ACC112 (cell line): ENCODE data around the gene SHD.
A peak's percentile ranks its signal among the peaks of the same experiment; 100 is the strongest.
"Not testable (repeated sequence)": the region's sequence is repeated elsewhere in the genome, so short reads cannot be mapped to it uniquely, and the experiment has no call there.

Experiments
- H2AFZ ChIP-seq: fragments of 200-600 bp; sonication (generic); one replicate; pipeline ENCODE4 v1.6.0; 2017; ENCODE audit warnings: antibody characterized with exemption, low read length; ENCODE audit not compliant: unreplicated experiment
- H3K27ac ChIP-seq: fragments of 200-600 bp; sonication (generic); 2 replicates; pipeline ENCODE4 v1.5.1; 2014; ENCODE audit warnings: low read depth, mild to moderate bottlenecking, antibody characterized with exemption, low read length, moderate library complexity
- H3K27me3 ChIP-seq: fragments of 200-600 bp; sonication (generic); 2 replicates; pipeline ENCODE4 v1.6.1; 2014; ENCODE audit warnings: mild to moderate bottlenecking, antibody characterized with exemption, low read length, moderate library complexity, mixed read lengths; ENCODE audit not compliant: insufficient read depth
- H3K36me3 ChIP-seq: fragments of 200-600 bp; sonication (generic); 2 replicates; pipeline ENCODE4 v1.6.1; 2016; ENCODE audit warnings: mild to moderate bottlenecking, antibody characterized with exemption, low read length, moderate library complexity, mixed read lengths; ENCODE audit not compliant: insufficient read depth
- H3K4me1 ChIP-seq: fragments of 200-600 bp; sonication (generic); one replicate; pipeline ENCODE4 v1.6.1; 2016; ENCODE audit warnings: low read length, mixed read lengths; ENCODE audit not compliant: insufficient read depth, unreplicated experiment, control insufficient read depth
- H3K4me3 ChIP-seq: fragments of 200-600 bp; sonication (generic); 2 replicates; pipeline ENCODE4 v1.5.1; 2014; ENCODE audit warnings: mild to moderate bottlenecking, low read depth, low read length
- H3K79me2 ChIP-seq: fragments of 200-600 bp; sonication (generic); one replicate; pipeline ENCODE4 v1.6.0; 2016; ENCODE audit warnings: low read length; ENCODE audit not compliant: control insufficient read depth, unreplicated experiment, insufficient read depth

The SHD gene

DNA sequence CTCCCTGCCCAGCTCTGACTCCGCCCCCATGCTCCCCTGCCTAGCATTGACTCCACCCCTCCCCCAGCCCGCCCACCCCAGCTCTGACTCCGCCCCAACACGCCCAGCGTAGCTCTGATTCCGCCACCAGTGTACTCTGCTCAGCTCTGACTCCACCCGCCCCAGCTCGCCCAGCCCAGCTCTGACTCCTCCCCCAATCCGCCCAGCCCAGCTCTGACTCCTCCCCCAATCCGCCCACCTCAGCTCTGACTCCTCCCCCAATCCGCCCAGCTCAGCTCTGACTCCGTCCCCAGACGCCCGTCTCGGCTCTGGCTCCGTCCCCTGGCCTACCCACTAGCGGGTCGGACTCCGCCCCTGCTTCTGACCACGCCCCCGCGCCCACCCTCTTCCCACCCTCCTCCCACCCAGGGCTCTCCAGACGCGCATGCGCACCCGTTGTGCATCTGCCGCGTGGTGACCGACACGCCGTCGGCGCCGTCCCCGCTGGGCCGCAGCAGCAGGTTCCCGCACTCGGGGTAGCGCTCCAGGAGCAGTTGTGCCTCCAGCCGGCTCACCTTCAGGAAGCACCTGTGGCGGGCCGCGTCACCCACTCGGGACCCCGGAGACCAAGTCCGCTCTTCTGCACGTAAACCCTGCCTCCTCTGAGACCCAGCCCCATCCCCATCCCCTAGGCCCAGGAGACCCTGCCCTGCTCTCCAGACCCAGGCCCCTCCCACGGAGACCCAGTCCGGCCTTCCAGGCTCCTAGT, 49.4 kb downstream of the SHD start:
- H3K79me2 ChIP-seq = no peaks in the 10 kb centered on the region
- H2AFZ ChIP-seq = peak overlapping the region; percentile 25
- peak overlapping the region; percentile 91 for H3K4me3 ChIP-seq
- no peak overlapping the region for H3K27ac ChIP-seq
- H3K4me1 ChIP-seq = peaks cover 3% of the 10 kb centered on the region
- H3K36me3 ChIP-seq = no peaks in the 10 kb centered on the region
- no peaks in the 10 kb centered on the region for H3K27me3 ChIP-seq

- not testable (repeated sequence) for H3K36me3 ChIP-seq, H3K4me1 ChIP-seq, H3K27me3 ChIP-seq, H3K79me2 ChIP-seq, H3K27ac ChIP-seq
- Histone ChIP-seq H3K4me3 (peak overlapping the region; percentile 91), H2AFZ (peak overlapping the region; percentile 25)
Observed at GRCh38 chr19:4328991-4329681, 50.1 kb downstream of the SHD start.

DNA sequence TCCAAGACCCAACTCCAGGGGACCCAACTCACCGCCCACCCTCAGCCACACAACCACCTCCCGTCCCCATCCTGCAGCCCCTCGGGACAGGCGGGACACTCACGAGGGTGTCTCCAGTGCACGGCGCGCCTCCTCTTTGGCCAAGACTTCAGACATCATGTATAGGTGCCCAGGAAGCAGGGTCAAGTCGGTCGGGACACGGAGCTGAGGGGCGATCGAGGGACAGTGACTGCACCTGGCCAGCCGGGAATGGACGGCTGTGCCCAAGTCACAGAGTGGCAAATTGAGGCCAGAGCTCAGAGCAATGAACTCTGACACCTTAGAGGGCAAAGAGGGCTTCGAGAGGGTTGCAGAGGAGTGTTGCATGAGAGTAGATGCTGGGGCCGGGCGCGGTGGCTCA, 50.8 kb downstream of the SHD start:
- peaks cover 3% of the 10 kb centered on the region for H3K4me1 ChIP-seq
- no peak overlapping the region for H3K27ac ChIP-seq
- H3K4me3 ChIP-seq = no peak overlapping the region
- H3K27me3 ChIP-seq = no peaks in the 10 kb centered on the region
- H3K36me3 ChIP-seq = no peaks in the 10 kb centered on the region
- no peak overlapping the region for H2AFZ ChIP-seq
- no peaks in the 10 kb centered on the region for H3K79me2 ChIP-seq

DNA sequence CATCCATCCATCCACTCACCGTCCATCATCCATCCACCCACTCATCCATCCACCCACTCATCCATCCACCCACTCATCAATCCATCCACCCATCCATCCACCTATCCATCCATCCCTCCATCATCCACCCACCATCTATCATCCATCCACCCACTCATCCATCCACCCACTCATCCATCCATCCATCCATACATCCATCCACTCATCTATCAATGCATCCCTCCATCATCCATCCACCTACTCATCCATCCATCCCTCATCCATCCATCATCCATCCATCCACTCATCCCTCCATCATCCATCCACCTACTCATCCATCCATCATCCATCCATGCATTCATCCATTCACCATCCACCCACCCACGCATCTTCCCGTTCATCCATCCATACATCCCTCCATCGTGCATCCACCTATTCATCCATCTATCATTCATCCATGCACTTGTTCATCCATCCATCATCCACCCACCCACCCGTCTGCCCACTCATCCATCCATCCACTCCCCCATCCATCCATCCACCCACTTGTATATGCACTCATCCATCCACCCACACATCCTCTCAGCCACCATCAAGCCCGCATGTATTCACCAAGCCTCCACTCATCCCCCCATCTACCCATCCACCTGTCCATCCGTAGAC, 56.0 kb downstream of the SHD start:
- Histone ChIP-seq H3K79me2 (no peaks in the 10 kb centered on the region), H3K4me1 (peaks cover 3% of the 10 kb centered on the region), H2AFZ (no peak overlapping the region), H3K27ac (no peak overlapping the region), H3K27me3 (no peaks in the 10 kb centered on the region), H3K4me3 (no peak overlapping the region), H3K36me3 (no peaks in the 10 kb centered on the region)

DNA sequence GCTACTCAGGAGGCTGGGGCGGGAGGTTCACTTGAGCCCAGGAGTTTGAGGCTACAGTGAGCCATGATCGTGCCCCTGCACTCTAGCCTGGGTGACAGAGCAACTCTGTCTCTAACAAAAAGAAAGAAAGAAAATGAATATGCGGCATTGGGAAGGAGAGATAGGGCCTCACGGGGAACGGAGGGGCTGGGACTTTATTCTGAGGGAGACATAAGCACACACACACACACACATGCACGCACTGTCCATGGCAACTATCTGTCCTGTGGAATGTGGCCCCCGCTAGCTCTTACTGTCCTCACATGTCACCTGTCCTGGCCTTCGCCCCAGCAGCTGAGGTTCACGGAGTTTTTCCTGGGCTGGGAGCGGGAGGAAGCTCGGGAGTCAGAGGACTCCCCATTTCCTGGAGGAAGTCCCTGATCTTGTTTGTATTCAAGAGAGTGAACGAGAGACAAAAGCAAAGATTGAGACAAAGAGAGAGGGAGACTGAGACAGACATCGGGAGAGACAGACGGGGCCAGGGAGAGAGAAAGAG, 58.9 kb downstream of the SHD start:
- peaks cover 3% of the 10 kb centered on the region for H3K4me1 ChIP-seq
- no peaks in the 10 kb centered on the region for H3K27me3 ChIP-seq
- H3K79me2 ChIP-seq = no peaks in the 10 kb centered on the region
- no peaks in the 10 kb centered on the region for H3K36me3 ChIP-seq
- peak overlapping the region; percentile 72 for H3K4me3 ChIP-seq
- peak overlapping the region; percentile 92 for H2AFZ ChIP-seq
- no peak overlapping the region for H3K27ac ChIP-seq

- Histone ChIP-seq H3K27me3 (no peaks in the 10 kb centered on the region), H2AFZ (peak within 1 kb of the TSS; percentile 92), H3K4me1 (peaks cover 3% of the 10 kb centered on the region), H3K4me3 (peak within 1 kb of the TSS; percentile 72), H3K79me2 (no peaks in the 10 kb centered on the region), H3K36me3 (no peaks in the 10 kb centered on the region), H3K27ac (no peak within 1 kb of the TSS)
Observed at GRCh38 chr19:4338441-4339355, 59.6 kb downstream of the SHD start, which contains the start of gene STAP2. Gene STAP2 (minus strand): TSS chr19:4338827. CDS start chr19:4338753, 74 bp downstream.
